ENCODE data around the gene TTC23L.

Gene TTC23L

DNA sequence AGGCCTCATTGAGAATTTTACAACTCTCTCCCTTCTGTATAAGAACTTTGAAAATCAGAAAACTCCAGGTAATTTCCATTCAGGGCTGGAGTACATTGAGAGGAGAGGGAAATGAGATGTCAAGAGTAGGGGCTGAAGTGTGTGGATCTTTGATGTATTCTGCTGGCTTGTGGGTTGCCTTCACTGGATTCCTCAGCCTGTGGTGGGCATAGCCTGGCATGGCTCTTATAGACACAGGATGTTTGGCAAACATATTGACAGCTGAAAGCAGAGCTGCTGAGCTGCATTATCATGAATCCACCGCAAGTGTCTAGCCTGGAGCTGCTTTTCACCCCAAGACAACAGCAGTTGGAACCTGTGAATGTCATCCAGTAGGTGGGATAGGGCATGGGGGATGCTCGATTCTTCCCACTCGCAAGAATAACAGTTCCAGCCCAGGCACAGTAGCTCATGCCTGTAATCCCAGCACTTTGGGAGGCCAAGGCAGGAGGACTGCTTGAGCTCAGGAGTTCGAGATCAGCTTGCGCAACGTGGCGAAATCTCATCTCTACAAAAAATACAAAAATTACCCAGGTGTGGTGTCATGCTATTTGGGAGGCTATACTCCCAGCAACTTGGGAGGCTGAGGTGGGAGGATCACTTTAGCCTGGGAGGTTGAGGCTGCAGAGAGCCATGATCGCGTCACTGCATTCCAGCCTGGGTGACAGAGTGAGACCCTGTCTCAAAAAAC lies 36.0 kb upstream of the TTC23L start:
- H3K4ac ChIP-seq (ENCODE audit: low read length), result no peak overlapping the region
- H4K8ac ChIP-seq (ENCODE audit: low read depth, low read length), result no peak overlapping the region
- no peak overlapping the region for H3K14ac ChIP-seq (ENCODE audit: low read length)
- no peak overlapping the region for H2AK5ac ChIP-seq (ENCODE audit: low read depth, low read length)
- no peak overlapping the region for H3K18ac ChIP-seq (ENCODE audit: low read length)
- H4K91ac ChIP-seq (ENCODE audit: low read depth, low read length, poor library complexity), result no peak overlapping the region
- no CpG with 5 or more reads among the region's 9 CpGs for WGBS, 2 donors (ENCODE audit: extremely low coverage in 2 of 2, insufficient read length in 2 of 2, insufficient replicate concordance in 1 of 2)
- H3K4me3 ChIP-seq (ENCODE audit: low read length in 2 of 2), result no peak overlapping the region
- H3K9me3 ChIP-seq (replicated peaks in 1 of 2; ENCODE audit: control insufficient read depth in 2 of 2, insufficient read depth in 1 of 2, low read depth in 1 of 2, low read length in 2 of 2), result no peaks in the 10 kb centered on the region
- peaks cover 0 to 1% of the 10 kb centered on the region in 2 donors for H3K4me1 ChIP-seq (ENCODE audit: control insufficient read depth in 2 of 2, insufficient read depth in 1 of 2, low read depth in 1 of 2, low read length in 2 of 2)
- H3K27ac ChIP-seq (replicated peaks; ENCODE audit: low read length), result no peak overlapping the region
- no peak overlapping the region for H2BK15ac ChIP-seq (ENCODE audit: low read length)
- H3K9ac ChIP-seq (ENCODE audit: low read depth, low read length, poor library complexity), result no peak overlapping the region
- no peak for DNase-seq (ENCODE audit: low spot score)
- no peak overlapping the region for H3K4me2 ChIP-seq (ENCODE audit: insufficient read depth, low read length, poor library complexity, severe bottlenecking)
- no peaks in the 10 kb centered on the region for H3K79me1 ChIP-seq (ENCODE audit: low read depth, low read length)
- H2BK120ac ChIP-seq (ENCODE audit: low read depth, low read length), result no peak overlapping the region
- no peak overlapping the region for H2AFZ ChIP-seq (ENCODE audit: low read length)
- no peak overlapping the region for H2BK5ac ChIP-seq (ENCODE audit: low read length)
- H3K23ac ChIP-seq (ENCODE audit: low read depth, low read length, poor library complexity), result no peak overlapping the region
- peaks cover 14 to 73% of the 10 kb centered on the region in 2 donors for H3K36me3 ChIP-seq (replicated peaks in 1 of 2; ENCODE audit: control insufficient read depth in 2 of 2, insufficient read depth in 2 of 2, low read length in 2 of 2)
- H2BK12ac ChIP-seq (ENCODE audit: low read length), result no peak overlapping the region
- no peaks in the 10 kb centered on the region for H3K27me3 ChIP-seq (ENCODE audit: control insufficient read depth in 3 of 3, insufficient read depth in 3 of 3, low read depth in 1 of 3, low read length in 3 of 3)

- Histone ChIP-seq H2BK5ac (ENCODE audit: low read length) (no peak overlapping the region), H2AK5ac (ENCODE audit: low read depth, low read length) (no peak overlapping the region), H3K4me3 (ENCODE audit: low read length in 2 of 2) (no peak overlapping the region), H2BK15ac (ENCODE audit: low read length) (no peak overlapping the region), H3K9ac (ENCODE audit: low read depth, low read length, poor library complexity) (no peak overlapping the region), H3K79me1 (ENCODE audit: low read depth, low read length) (no peaks in the 10 kb centered on the region), H3K14ac (ENCODE audit: low read length) (no peak overlapping the region), H3K9me3 (replicated peaks in 1 of 2; ENCODE audit: control insufficient read depth in 2 of 2, insufficient read depth in 1 of 2, low read depth in 1 of 2, low read length in 2 of 2) (no peaks in the 10 kb centered on the region), H3K27ac (replicated peaks; ENCODE audit: low read length) (no peak overlapping the region), H3K23ac (ENCODE audit: low read depth, low read length, poor library complexity) (no peak overlapping the region), H3K27me3 (ENCODE audit: control insufficient read depth in 3 of 3, insufficient read depth in 3 of 3, low read depth in 1 of 3, low read length in 3 of 3) (no peaks in the 10 kb centered on the region), H3K4me1 (ENCODE audit: control insufficient read depth in 2 of 2, insufficient read depth in 1 of 2, low read depth in 1 of 2, low read length in 2 of 2) (peaks cover 0 to 1% of the 10 kb centered on the region in 2 donors), H4K91ac (ENCODE audit: low read depth, low read length, poor library complexity) (no peak overlapping the region), H3K18ac (ENCODE audit: low read length) (no peak overlapping the region), H4K8ac (ENCODE audit: low read depth, low read length) (no peak overlapping the region), H3K4me2 (ENCODE audit: insufficient read depth, low read length, poor library complexity, severe bottlenecking) (no peak overlapping the region), H3K36me3 (replicated peaks in 1 of 2; ENCODE audit: control insufficient read depth in 2 of 2, insufficient read depth in 2 of 2, low read length in 2 of 2) (peaks cover 12 to 70% of the 10 kb centered on the region in 2 donors), H2BK12ac (ENCODE audit: low read length) (no peak overlapping the region), H2AFZ (ENCODE audit: low read length) (no peak overlapping the region), H2BK120ac (ENCODE audit: low read depth, low read length) (no peak overlapping the region), H3K4ac (ENCODE audit: low read length) (no peak overlapping the region)
- no CpG with 5 or more reads among the region's 4 CpGs for WGBS, 2 donors (ENCODE audit: extremely low coverage in 2 of 2, insufficient read length in 2 of 2, insufficient replicate concordance in 1 of 2)
- no peak for DNase-seq (ENCODE audit: low spot score)
Observed at GRCh38 chr5:34803974-34804732, 34.8 kb upstream of the TTC23L start.

DNA sequence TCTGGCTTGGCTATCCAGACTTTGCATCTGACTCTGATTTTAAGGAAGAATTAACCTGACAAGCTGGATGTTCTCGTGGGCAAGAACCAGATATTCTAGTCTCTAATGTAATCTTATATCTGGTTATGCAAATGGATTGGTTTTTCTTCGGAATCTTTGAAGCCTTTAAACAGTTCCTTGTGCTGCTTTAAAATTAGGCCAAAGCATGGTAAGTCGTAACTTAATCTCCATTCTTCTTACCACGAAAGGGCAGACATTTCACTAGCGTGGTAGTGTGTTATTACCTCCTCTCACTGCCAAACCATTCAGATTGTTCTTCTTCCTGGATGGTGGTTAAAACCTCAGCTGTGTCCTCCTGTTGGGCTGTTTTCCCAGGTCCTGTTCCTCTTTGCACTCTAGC lies 34.1 kb upstream of the TTC23L start:
- no peak overlapping the region for H2AFZ ChIP-seq (ENCODE audit: low read length)
- no peak overlapping the region for H3K14ac ChIP-seq (ENCODE audit: low read length)
- H2BK15ac ChIP-seq (ENCODE audit: low read length), result no peak overlapping the region
- no peak overlapping the region for H2BK5ac ChIP-seq (ENCODE audit: low read length)
- no peaks in the 10 kb centered on the region for H3K9me3 ChIP-seq (replicated peaks in 1 of 2; ENCODE audit: control insufficient read depth in 2 of 2, insufficient read depth in 1 of 2, low read depth in 1 of 2, low read length in 2 of 2)
- no peak for DNase-seq (ENCODE audit: low spot score)
- no peak overlapping the region for H2BK120ac ChIP-seq (ENCODE audit: low read depth, low read length)
- peaks cover 11 to 69% of the 10 kb centered on the region in 2 donors for H3K36me3 ChIP-seq (replicated peaks in 1 of 2; ENCODE audit: control insufficient read depth in 2 of 2, insufficient read depth in 2 of 2, low read length in 2 of 2)
- no peak overlapping the region for H3K27ac ChIP-seq (replicated peaks; ENCODE audit: low read length)
- H3K18ac ChIP-seq (ENCODE audit: low read length), result no peak overlapping the region
- WGBS, 2 donors (ENCODE audit: extremely low coverage in 2 of 2, insufficient read length in 2 of 2, insufficient replicate concordance in 1 of 2), result no CpG with 5 or more reads among the region's 5 CpGs
- no peak overlapping the region for H2BK12ac ChIP-seq (ENCODE audit: low read length)
- peaks cover 0 to 1% of the 10 kb centered on the region in 2 donors for H3K4me1 ChIP-seq (ENCODE audit: control insufficient read depth in 2 of 2, insufficient read depth in 1 of 2, low read depth in 1 of 2, low read length in 2 of 2)
- H3K79me1 ChIP-seq (ENCODE audit: low read depth, low read length), result no peaks in the 10 kb centered on the region
- H3K4ac ChIP-seq (ENCODE audit: low read length), result no peak overlapping the region
- H3K23ac ChIP-seq (ENCODE audit: low read depth, low read length, poor library complexity), result no peak overlapping the region
- H3K27me3 ChIP-seq (ENCODE audit: control insufficient read depth in 3 of 3, insufficient read depth in 3 of 3, low read depth in 1 of 3, low read length in 3 of 3), result no peaks in the 10 kb centered on the region
- H2AK5ac ChIP-seq (ENCODE audit: low read depth, low read length), result no peak overlapping the region
- H3K4me3 ChIP-seq (ENCODE audit: low read length in 2 of 2), result no peak overlapping the region
- H4K91ac ChIP-seq (ENCODE audit: low read depth, low read length, poor library complexity), result no peak overlapping the region
- no peak overlapping the region for H4K8ac ChIP-seq (ENCODE audit: low read depth, low read length)
- no peak overlapping the region for H3K4me2 ChIP-seq (ENCODE audit: insufficient read depth, low read length, poor library complexity, severe bottlenecking)
- H3K9ac ChIP-seq (ENCODE audit: low read depth, low read length, poor library complexity), result no peak overlapping the region

DNA sequence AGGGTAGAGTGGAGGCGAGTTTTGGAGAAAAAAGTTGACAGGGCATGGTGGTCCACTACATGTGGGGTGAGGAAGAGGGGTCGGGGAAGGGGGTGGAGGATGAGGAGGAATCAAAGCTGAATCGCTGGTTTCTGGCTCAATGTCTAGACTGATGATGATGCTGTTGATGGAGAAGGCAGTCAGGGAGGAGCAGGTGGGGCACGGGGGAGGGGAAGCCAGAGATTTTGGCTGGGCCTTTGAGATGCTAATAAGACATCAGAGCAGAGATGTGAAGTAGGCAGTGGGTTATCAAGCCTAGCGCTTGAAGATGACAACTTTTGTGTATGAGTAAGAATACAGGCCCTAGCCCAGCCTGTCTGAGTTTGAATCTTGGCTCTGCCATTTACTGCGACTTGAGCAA lies 32.4 kb upstream of the TTC23L start:
- Histone ChIP-seq H3K4ac (ENCODE audit: low read length) (no peak overlapping the region), H2BK12ac (ENCODE audit: low read length) (no peak overlapping the region), H3K4me3 (ENCODE audit: low read length in 2 of 2) (no peak overlapping the region), H2AK5ac (ENCODE audit: low read depth, low read length) (no peak overlapping the region), H3K4me2 (ENCODE audit: insufficient read depth, low read length, poor library complexity, severe bottlenecking) (no peak overlapping the region), H3K4me1 (ENCODE audit: control insufficient read depth in 2 of 2, insufficient read depth in 1 of 2, low read depth in 1 of 2, low read length in 2 of 2) (peaks cover 0 to 1% of the 10 kb centered on the region in 2 donors), H2AFZ (ENCODE audit: low read length) (no peak overlapping the region), H2BK120ac (ENCODE audit: low read depth, low read length) (no peak overlapping the region), H2BK5ac (ENCODE audit: low read length) (no peak overlapping the region), H4K91ac (ENCODE audit: low read depth, low read length, poor library complexity) (no peak overlapping the region), H4K8ac (ENCODE audit: low read depth, low read length) (no peak overlapping the region), H3K27ac (replicated peaks; ENCODE audit: low read length) (no peak overlapping the region), H3K18ac (ENCODE audit: low read length) (no peak overlapping the region), H3K9me3 (replicated peaks in 1 of 2; ENCODE audit: control insufficient read depth in 2 of 2, insufficient read depth in 1 of 2, low read depth in 1 of 2, low read length in 2 of 2) (no peaks in the 10 kb centered on the region), H3K14ac (ENCODE audit: low read length) (no peak overlapping the region), H3K9ac (ENCODE audit: low read depth, low read length, poor library complexity) (no peak overlapping the region), H3K79me1 (ENCODE audit: low read depth, low read length) (no peaks in the 10 kb centered on the region), H2BK15ac (ENCODE audit: low read length) (no peak overlapping the region), H3K23ac (ENCODE audit: low read depth, low read length, poor library complexity) (no peak overlapping the region), H3K27me3 (ENCODE audit: control insufficient read depth in 3 of 3, insufficient read depth in 3 of 3, low read depth in 1 of 3, low read length in 3 of 3) (no peaks in the 10 kb centered on the region), H3K36me3 (replicated peaks in 1 of 2; ENCODE audit: control insufficient read depth in 2 of 2, insufficient read depth in 2 of 2, low read length in 2 of 2) (peaks cover 11 to 64% of the 10 kb centered on the region in 2 donors)
- DNase-seq (ENCODE audit: low spot score), result no peak
- WGBS, 2 donors (ENCODE audit: extremely low coverage in 2 of 2, insufficient read length in 2 of 2, insufficient replicate concordance in 1 of 2), result no CpG with 5 or more reads among the region's 6 CpGs
